Heart right ventricle (tissue), 16 donors: Measurements from ENCODE around the gene GNAT1. TPM values are rescaled to one million over a fixed set of nuclear protein-coding genes. Genes with fewer than 3 reads are reported as not detected.
A peak's percentile ranks its signal among the peaks of the same experiment; 100 is the strongest.

Experiments used
- ATAC-seq, 8 donors: fragments of 200-7000 bp; cut with Tn5 transposase; one replicate each; pipeline ENCODE4 v1.9.1; 2020; ENCODE audit warnings: mild to moderate bottlenecking in 8 of 8, moderate library complexity in 8 of 8, moderate number of reproducible peaks in 1 of 8
- DNase-seq, 2 donors: peaks; one replicate each; pipeline ENCODE4 v3.0.0-alpha.2; 2020
- H3K27ac ChIP-seq, 10 donors: fragments of 200-600 bp; sonication (generic) in 2 of 10; one replicate each; pipeline versions ENCODE4 v1.5.0 to v1.8.0; 2020 to 2022; ENCODE audit warnings: mild to moderate bottlenecking in 3 of 10
- H3K27me3 ChIP-seq, 7 donors: fragments of 200-600 bp; one replicate each; pipeline ENCODE4 v1.8.0; 2021 to 2022; ENCODE audit warnings: mild to moderate bottlenecking in 2 of 7
- H3K36me3 ChIP-seq, 9 donors: fragments of 200-600 bp; sonication (generic) in 1 of 9; one replicate each; pipeline versions ENCODE4 v1.5.0 to v1.8.0; 2020 to 2022; ENCODE audit warnings: mild to moderate bottlenecking in 2 of 9
- H3K4me1 ChIP-seq, 9 donors: fragments of 200-600 bp; sonication (generic) in 1 of 9; one replicate each; pipeline versions ENCODE4 v1.5.0 to v1.8.0; 2020 to 2022; ENCODE audit warnings: mild to moderate bottlenecking in 4 of 9
- H3K4me3 ChIP-seq, 10 donors: fragments of 200-600 bp; sonication (generic) in 2 of 10; one replicate each; pipeline versions ENCODE4 v1.5.0 to v1.8.0; 2020 to 2022; ENCODE audit warnings: mild to moderate bottlenecking in 7 of 10, moderate library complexity in 2 of 10
- H3K9me3 ChIP-seq, 11 donors: fragments of 200-600 bp in 10 of 11; sonication (generic) in 2 of 11; one replicate each; pipeline versions ENCODE4 v1.5.0 to v1.8.0; 2013 to 2022; ENCODE audit warnings: mild to moderate bottlenecking in 2 of 11, control low read depth in 1 of 11, moderate library complexity in 1 of 11
- WGBS, 2 donors: extraction: QIAGEN DNeasy Blood & Tissue Kit; methylation state at CpG; one replicate each; pipeline ENCODE4 v1.1.7; 2013; ENCODE audit warnings: inconsistent platforms in 1 of 2; 5-methylcytosine and 5-hydroxymethylcytosine counted together
- intact Hi-C, 10 donors: fragments of 100-400 bp; cut with DNase I; formaldehyde crosslinking; loops; one replicate each; pipeline versions ENCODE4 v1.11.1 to v1.14.2; 2022
- polyA plus RNA-seq, 2 donors: library from polyadenylated mRNA; stranded (reverse); fragments of 200-250 nt; gene quantifications; one replicate each; pipeline ENCODE4 v1.2.3, GENCODE V29; 2013
- total RNA-seq, 10 donors: library from RNA; stranded (reverse); fragmentation: NEBNext Ultra II Directional in 3 of 10; extraction: Animal tissue kit (Norgen Biotek cat#: 25700) in 3 of 10; gene quantifications; one replicate each; pipeline versions ENCODE4 v1.2.1 to v1.2.4, GENCODE V29; 2021 to 2023
- TF ChIP-seq, protein P1 (sequence below), 9 donors: fragments of 200-600 bp; sonication (generic) in 2 of 9; IDR thresholded peaks; one replicate each; pipeline versions ENCODE4 v1.5.0 to v1.8.0; 2021 to 2022; ENCODE audit warnings: antibody characterized with exemption in 9 of 9, mild to moderate bottlenecking in 5 of 9, moderate library complexity in 1 of 9
- donor health status: Arrhythmogenic right ventricular cardiomyopathy.
- donor health status: ischemic (EF 13 %, LVEDD 7.1; RV severe dilation, severe dysfunction).
- donor health status: healthy with polysubstance abuse.
- donor health status: DM: no; HTN: yes; CAD: no.
- donor health status: DM: no; HTN: no; CAD: no.
- donor health status: ischemic (EF 25% LVEDD 6.9; RV normal size, moderate dysfunction).
- donor health status: ischemic (EF 25% LVEDD 5.7; RV mildly dilated, moderate dysfunction).
- donor health status: healthy.
- donor health status: DM: yes; HTN: yes; CAD: no.
- donor health status: Ischemic cardiomyopathy.
- donor health status: ischemic (EF 35%, LVEDD 5.7; RV mildly dilated, moderate dysfunction).
- donor health status: nonischemic (EF 11% LVEDD 7.7; RV severe dilation, severe dysfunction).
- donor health status: DM: yes; HTN: yes; CAD: no.
- donor health status: PGD.
- donor health status: ischemic (EF 29% LVEDD 5.4; RV normal size, mild dysfunction).
- donor health status: nonischemic (EF 23%, LVEDD 6.1; RV moderate dilation, normal function).

The GNAT1 gene
- total and polyA plus RNA-seq, 12 donors: not detected

DNA sequence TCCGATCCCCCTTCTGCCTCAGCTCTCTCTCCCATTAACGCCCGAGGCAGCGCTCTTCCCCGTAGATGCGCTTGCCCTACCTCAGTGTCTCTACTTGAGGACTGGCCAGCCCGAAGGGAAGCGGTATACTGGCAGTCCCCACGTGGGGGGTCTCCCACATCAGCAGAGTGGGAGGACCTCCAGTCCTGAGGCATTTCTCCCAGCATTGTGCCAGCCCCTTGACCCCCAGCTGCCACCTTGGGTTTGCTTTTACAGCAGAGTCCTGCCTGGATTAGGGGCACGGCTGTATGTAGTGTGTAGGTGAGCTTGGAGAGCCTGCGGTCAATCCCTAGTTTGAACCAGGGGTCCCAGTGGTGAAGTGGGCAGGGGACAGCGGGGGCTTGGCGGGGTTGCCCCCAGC, 35.5 kb upstream of the GNAT1 start:
- peak overlapping the region; percentile 68 to 91 (median 84) for H3K27ac ChIP-seq
- ATAC-seq: no peak
- H3K9me3 ChIP-seq: no peaks in the 10 kb centered on the region
- no peak for DNase-seq
- peaks cover 0 to 41% (median 0%) of the 10 kb centered on the region in 7 donors for H3K27me3 ChIP-seq
- intact Hi-C loops: loop anchor here in 3 of 10 donors (1.0 to 2.0 kb wide), 3 partner anchors 33 to 35 kb away; no protein-coding TSS in a partner anchor
- no peaks in the 10 kb centered on the region for H3K36me3 ChIP-seq
- peak overlapping the region; percentile 19 to 67 (median 60) for H3K4me3 ChIP-seq
- peaks cover 7 to 55% (median 32%) of the 10 kb centered on the region in 9 donors for H3K4me1 ChIP-seq
- WGBS, 2 donors: 38 to 40% methylated on average over 13 of the region's 13 CpGs
- TF ChIP-seq, protein P1, sequence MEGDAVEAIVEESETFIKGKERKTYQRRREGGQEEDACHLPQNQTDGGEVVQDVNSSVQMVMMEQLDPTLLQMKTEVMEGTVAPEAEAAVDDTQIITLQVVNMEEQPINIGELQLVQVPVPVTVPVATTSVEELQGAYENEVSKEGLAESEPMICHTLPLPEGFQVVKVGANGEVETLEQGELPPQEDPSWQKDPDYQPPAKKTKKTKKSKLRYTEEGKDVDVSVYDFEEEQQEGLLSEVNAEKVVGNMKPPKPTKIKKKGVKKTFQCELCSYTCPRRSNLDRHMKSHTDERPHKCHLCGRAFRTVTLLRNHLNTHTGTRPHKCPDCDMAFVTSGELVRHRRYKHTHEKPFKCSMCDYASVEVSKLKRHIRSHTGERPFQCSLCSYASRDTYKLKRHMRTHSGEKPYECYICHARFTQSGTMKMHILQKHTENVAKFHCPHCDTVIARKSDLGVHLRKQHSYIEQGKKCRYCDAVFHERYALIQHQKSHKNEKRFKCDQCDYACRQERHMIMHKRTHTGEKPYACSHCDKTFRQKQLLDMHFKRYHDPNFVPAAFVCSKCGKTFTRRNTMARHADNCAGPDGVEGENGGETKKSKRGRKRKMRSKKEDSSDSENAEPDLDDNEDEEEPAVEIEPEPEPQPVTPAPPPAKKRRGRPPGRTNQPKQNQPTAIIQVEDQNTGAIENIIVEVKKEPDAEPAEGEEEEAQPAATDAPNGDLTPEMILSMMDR (IDR thresholded peaks at IDR 0.05): no peak

DNA sequence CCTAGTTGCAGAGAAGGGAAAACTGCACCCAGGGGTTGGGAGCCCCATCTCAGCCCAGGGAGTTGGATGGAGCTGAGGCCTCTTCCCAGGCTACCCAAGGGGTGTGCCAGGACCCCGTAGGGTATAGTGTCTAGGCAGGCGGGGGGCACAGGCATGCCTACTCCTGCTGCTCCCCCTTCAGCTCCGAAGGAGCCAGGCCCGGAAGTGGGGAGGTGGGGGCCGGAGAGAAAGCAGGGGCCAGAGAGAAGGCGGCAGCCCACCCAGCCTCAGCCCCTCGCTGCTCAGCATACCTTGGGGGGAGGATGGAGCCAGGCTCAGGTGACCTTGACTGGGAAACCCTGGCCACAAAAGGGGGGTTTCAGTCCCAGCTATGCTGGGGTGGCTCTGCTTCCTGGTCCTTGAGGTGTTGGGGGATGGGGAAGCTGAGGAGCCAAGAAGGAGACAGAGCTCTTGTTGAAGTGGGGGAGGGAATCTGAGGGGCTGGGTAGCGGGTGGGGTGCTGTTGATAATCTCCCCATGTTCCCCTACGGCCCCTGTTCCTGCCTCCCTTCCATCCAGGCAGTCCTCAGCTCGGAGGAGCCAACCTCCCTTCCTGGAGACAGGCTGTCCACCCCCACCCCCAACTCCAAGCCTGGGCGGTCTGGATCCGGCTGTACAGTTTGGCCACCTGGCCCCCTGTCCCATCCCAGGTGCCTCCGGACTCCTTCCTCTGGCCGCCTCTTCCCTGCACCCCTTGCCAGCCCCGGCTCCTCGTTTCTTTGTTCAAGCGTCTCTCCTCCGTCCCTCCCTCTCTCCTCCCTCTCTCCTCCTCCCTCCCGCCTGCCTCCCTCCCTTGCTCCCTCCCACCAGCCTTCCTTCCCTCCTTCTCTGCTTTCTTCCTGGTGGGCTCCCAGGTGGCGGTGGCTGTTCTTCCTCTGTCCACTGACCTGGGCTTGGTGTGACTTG, 34.6 kb upstream of the GNAT1 start:
- TF ChIP-seq, protein P1 (IDR thresholded peaks at IDR 0.05): no peak
- Histone ChIP-seq H3K27ac (peak overlapping the region; percentile 68 to 91 (median 84)), H3K27me3 (peaks cover 0 to 41% (median 0%) of the 10 kb centered on the region in 7 donors), H3K9me3 (no peaks in the 10 kb centered on the region), H3K4me1 (peaks cover 14 to 64% (median 32%) of the 10 kb centered on the region in 9 donors), H3K36me3 (no peaks in the 10 kb centered on the region), H3K4me3 (peak overlapping the region; percentile 6 to 67 (median 60))
- intact Hi-C loops: loop anchor here in 1 of 10 donors (1.0 kb wide), 1 partner anchor 15 kb away; no protein-coding TSS in a partner anchor
- DNase-seq (no peak), ATAC-seq (peak in 2 of 8 donors; percentile 3 to 14)
- WGBS, 2 donors: 47 to 58% methylated on average over 18 to 20 of the region's 20 CpGs

DNA sequence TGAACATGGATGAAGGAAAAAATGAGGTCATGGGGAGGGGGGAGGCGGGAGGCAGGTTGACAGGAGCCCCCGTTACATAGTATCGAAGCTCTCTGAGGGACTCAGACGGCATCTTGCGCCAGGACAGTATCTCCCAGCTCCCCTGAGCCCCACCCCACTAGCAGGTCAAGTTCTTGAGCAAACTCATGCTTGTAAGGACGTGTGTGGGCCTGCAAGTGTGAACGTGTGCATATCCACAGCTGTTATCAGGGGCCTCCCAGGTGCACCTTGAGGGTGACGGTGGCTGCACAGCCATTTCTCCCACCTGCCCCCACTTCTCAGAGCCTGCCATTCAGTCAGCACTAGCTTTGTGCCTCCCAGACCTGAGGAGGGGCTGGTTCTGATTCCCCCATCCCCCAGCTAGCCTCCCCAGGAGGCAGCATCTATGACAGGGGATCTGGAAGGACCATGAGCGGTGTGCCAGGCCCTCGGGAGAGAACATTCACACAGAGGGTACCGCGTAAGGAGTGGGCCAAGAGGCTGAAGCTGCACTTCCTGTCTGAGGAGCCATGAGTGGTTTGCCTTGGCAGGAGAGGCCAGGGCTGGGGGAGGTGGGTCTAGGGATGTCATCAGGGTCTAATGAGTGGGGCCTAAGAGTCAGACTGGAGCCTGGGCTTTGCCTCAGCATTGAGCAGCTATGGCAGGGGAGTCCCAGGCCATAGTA, 33.4 kb upstream of the GNAT1 start:
- intact Hi-C loops: loop anchor here in 1 of 10 donors (1.0 kb wide), 1 partner anchor 14 kb away; no protein-coding TSS in a partner anchor
- H3K9me3 ChIP-seq: no peaks in the 10 kb centered on the region
- H3K4me1 ChIP-seq: peaks cover 19 to 76% (median 41%) of the 10 kb centered on the region in 9 donors
- H3K27me3 ChIP-seq: peaks cover 0 to 41% (median 0%) of the 10 kb centered on the region in 7 donors
- ATAC-seq (no peak), DNase-seq (no peak)
- TF ChIP-seq, protein P1 (IDR thresholded peaks at IDR 0.05): no peak
- peak overlapping the region; percentile 16 to 91 (median 84) for H3K27ac ChIP-seq
- H3K4me3 ChIP-seq: peak overlapping the region in 2 of 10 donors; percentile 55 to 62
- WGBS, 2 donors: 73 to 85% methylated on average over 12 of the region's 12 CpGs
- no peaks in the 10 kb centered on the region for H3K36me3 ChIP-seq
